Subcutaneous adipose tissue (tissue), 4 donors: Measurements from ENCODE around the gene NECTIN1. TPM values are rescaled to one million over a fixed set of nuclear protein-coding genes. Genes with fewer than 3 reads are reported as not detected.

Experiments
- CTCF ChIP-seq: fragments of 450-650 bp; IDR thresholded peaks from one replicate; pipeline ENCODE4 v1.5.1; 2016; ENCODE audit warnings: low read depth, mild to moderate bottlenecking, control low read depth, antibody characterized with exemption, moderate library complexity
- total RNA-seq, 4 donors: library from RNA; depleted of rRNA; stranded (reverse); fragments of >200 nt; gene quantifications; one replicate each; pipeline ENCODE4 v1.1.0, GENCODE V29; 2016

The NECTIN1 gene
- total RNA-seq, 4 donors from 2014 or later = 1.7 to 4.1 (median 2.5) TPM

GRCh38 chr11:119686177-119686882 lies 42.7 kb downstream of the NECTIN1 start:
- no peak for TF ChIP-seq CTCF

- no peak for TF ChIP-seq CTCF
Measured at GRCh38 chr11:119685111-119685746, 43.8 kb downstream of the NECTIN1 start.

GRCh38 chr11:119684361-119685110 lies 44.5 kb downstream of the NECTIN1 start:
- TF ChIP-seq CTCF = no peak

GRCh38 chr11:119683783-119684182 lies 45.2 kb downstream of the NECTIN1 start:
- no peak for TF ChIP-seq CTCF

GRCh38 chr11:119681361-119681910 lies 47.6 kb downstream of the NECTIN1 start:
- no peak for TF ChIP-seq CTCF

- TF ChIP-seq CTCF = no peak
Measured at GRCh38 chr11:119680541-119681360, 48.2 kb downstream of the NECTIN1 start.
